ENCODE results near the gene PRIMA1. TPM values are rescaled to one million over a fixed set of nuclear protein-coding genes. Genes with fewer than 3 reads are reported as not detected.

The PRIMA1 gene
- total RNA-seq, 1 experiment from 2014 or later = 0.26 TPM

- intact Hi-C loops (cut with micrococcal nuclease; ENCODE audit: unreplicated experiment) (no loop called here), in situ Hi-C loops (cut with HindIII; ENCODE audit: low pct_unique_long_range_greater_than_20kb, low sequenced_read_pairs) (no loop called here)
- H3K9me3 ChIP-seq (ENCODE audit: control insufficient read depth, insufficient read depth, low read depth, low read length) = no peaks in the 10 kb centered on the region
- ChIA-PET CTCF (no interaction called here), POLR2A (no interaction called here)
- no peak for ATAC-seq
- H3K4me3 ChIP-seq (ENCODE audit: low read depth in 2 of 2, low read length in 2 of 2) = no peak overlapping the region
- H3K27ac ChIP-seq (ENCODE audit: low read length) = no peak overlapping the region
- no peak for TF ChIP-seq CTCF (IDR thresholded peaks at IDR 0.05)
- TF ChIP-seq SIN3A (IDR thresholded peaks at IDR 0.05; ENCODE audit: borderline replicate concordance, insufficient read depth, low read depth, low read length) = no peak
- no peaks in the 10 kb centered on the region for H3K4me1 ChIP-seq (ENCODE audit: control insufficient read depth, insufficient read depth, low read length)
- no peaks in the 10 kb centered on the region for H3K36me3 ChIP-seq (ENCODE audit: control insufficient read depth, insufficient read depth, low read length)
- H3K27me3 ChIP-seq (ENCODE audit: control insufficient read depth, insufficient read depth, low read length) = no peaks in the 10 kb centered on the region
- DNase-seq (ENCODE audit: low read depth, low spot score) = no peak
- BruUV-seq (replicated peaks) = no TSS peak
Measured at GRCh38 chr14:93701562-93701961, 86.7 kb downstream of the PRIMA1 start.

GRCh38 chr14:93700928-93701327 is 87.4 kb downstream of the PRIMA1 start:
- TF ChIP-seq REST (IDR thresholded peaks at IDR 0.05; ENCODE audit: insufficient read depth in 1 of 2, low read depth in 2 of 2, low read length in 1 of 2) (no peak), CTCF (IDR thresholded peaks at IDR 0.05) (no peak), POLR2AphosphoS5 (IDR thresholded peaks at IDR 0.05; ENCODE audit: low read depth, low read length) (no peak), SIN3A (IDR thresholded peaks at IDR 0.05; ENCODE audit: borderline replicate concordance, insufficient read depth, low read depth, low read length) (no peak), TCF7L2 (IDR thresholded peaks at IDR 0.05; ENCODE audit: low read depth, low read length) (no peak)
- Histone ChIP-seq H3K4me1 (ENCODE audit: control insufficient read depth, insufficient read depth, low read length) (no peaks in the 10 kb centered on the region), H3K36me3 (ENCODE audit: control insufficient read depth, insufficient read depth, low read length) (no peaks in the 10 kb centered on the region), H3K4me3 (ENCODE audit: low read depth in 2 of 2, low read length in 2 of 2) (no peak overlapping the region), H3K9me3 (ENCODE audit: control insufficient read depth, insufficient read depth, low read depth, low read length) (no peaks in the 10 kb centered on the region), H3K27ac (ENCODE audit: low read length) (no peak overlapping the region), H3K27me3 (ENCODE audit: control insufficient read depth, insufficient read depth, low read length) (no peaks in the 10 kb centered on the region)
- DNase-seq (ENCODE audit: low read depth, low spot score) (no peak), ATAC-seq (no peak)
- intact Hi-C loops (cut with micrococcal nuclease; ENCODE audit: unreplicated experiment) (no loop called here), in situ Hi-C loops (cut with HindIII; ENCODE audit: low pct_unique_long_range_greater_than_20kb, low sequenced_read_pairs) (no loop called here)
- ChIA-PET POLR2A (no interaction called here), CTCF (interaction anchor here (0.6 kb wide), 1 partner anchor 25 kb away, joined by 3 read pairs; no protein-coding TSS in a partner anchor)
- BruUV-seq (replicated peaks) = no TSS peak

Measured in Panc1 (cell line).